HepG2 (cell line): ENCODE results near the gene ARHGEF40. TPM values are rescaled to one million over a fixed set of nuclear protein-coding genes. Genes with fewer than 3 reads are reported as not detected.

Experiments
- BHLHE40 ChIP-seq: IDR thresholded peaks from 2 replicates; pipeline ENCODE4 v1.6.1; 2011; ENCODE audit warnings: low read length, improper control_type of control experiment
- CCDC6 ChIP-seq: sonication (generic); formaldehyde crosslinking; IDR thresholded peaks from 2 replicates; pipeline ENCODE4 v1.8.1; 2022; ENCODE audit warnings: mild to moderate bottlenecking, missing genetic modification reagents, moderate library complexity
- CENPX ChIP-seq: sonication (generic); formaldehyde crosslinking; IDR thresholded peaks from 2 replicates; pipeline ENCODE4 v1.9.0; 2021; ENCODE audit warnings: mild to moderate bottlenecking, missing genetic modification reagents, moderate library complexity
- EEA1 ChIP-seq: sonication (generic); formaldehyde crosslinking; IDR thresholded peaks from 2 replicates; pipeline ENCODE4 v1.5.1; 2020; ENCODE audit warnings: mild to moderate bottlenecking, missing genetic modification reagents, borderline replicate concordance
- ELF3 ChIP-seq: IDR thresholded peaks from 2 replicates; pipeline ENCODE4 v1.6.1; 2016; ENCODE audit warnings: missing genetic modification reagents, missing compliant biosample characterization
- ETV6 ChIP-seq: sonication (generic); formaldehyde crosslinking; conservative IDR thresholded peaks from 2 replicates; pipeline ENCODE4 v1.4.0; 2020; ENCODE audit warnings: missing genetic modification reagents
- GATA4 ChIP-seq: sonication (generic); IDR thresholded peaks from 2 replicates; pipeline ENCODE4 v1.6.1; 2016; ENCODE audit warnings: antibody characterized with exemption, low read depth, borderline replicate concordance
- HMG20A ChIP-seq: IDR thresholded peaks from 2 replicates; pipeline ENCODE4 v1.6.1; 2016; ENCODE audit warnings: borderline replicate concordance
- KMT2A ChIP-seq: sonication (generic); formaldehyde crosslinking; IDR thresholded peaks from 2 replicates; pipeline ENCODE4 v1.4.0; 2020; ENCODE audit warnings: missing genetic modification reagents
- MIER2 ChIP-seq: IDR thresholded peaks from 2 replicates; pipeline ENCODE4 v1.6.1; 2016; ENCODE audit warnings: missing biosample characterization, missing genetic modification reagents
- NFE2L2 ChIP-seq: fragments of 150-350 bp; IDR thresholded peaks from 2 replicates; pipeline ENCODE4 v1.6.1; 2014; ENCODE audit warnings: low read length
- NFRKB ChIP-seq: fragments of 450-650 bp; IDR thresholded peaks from 2 replicates; pipeline ENCODE4 v1.6.1; 2017
- NR2C2 ChIP-seq: sonication (generic); formaldehyde crosslinking; IDR thresholded peaks from 2 replicates; pipeline ENCODE4 v1.4.0; 2020; ENCODE audit warnings: missing genetic modification reagents, mild to moderate bottlenecking, moderate library complexity, borderline replicate concordance
- PRPF4 ChIP-seq: fragments of 200-400 bp; formaldehyde crosslinking; IDR thresholded peaks from 2 replicates; pipeline ENCODE4 v1.6.1; 2016; ENCODE audit warnings: low read length, low read depth; ENCODE audit not compliant: poor library complexity, severe bottlenecking
- PTBP1 ChIP-seq: fragments of 200-400 bp; formaldehyde crosslinking; IDR thresholded peaks from 2 replicates; pipeline ENCODE4 v1.6.1; 2018; ENCODE audit warnings: low read length, low read depth; ENCODE audit not compliant: poor library complexity, severe bottlenecking
- RARA ChIP-seq: IDR thresholded peaks from 2 replicates; pipeline ENCODE4 v1.6.1; 2016; ENCODE audit warnings: missing genetic modification reagents, missing compliant biosample characterization
- YEATS4 ChIP-seq: sonication (generic); formaldehyde crosslinking; IDR thresholded peaks from 2 replicates; pipeline ENCODE4 v1.4.0; 2020; ENCODE audit warnings: missing genetic modification reagents, borderline replicate concordance
- ZNF337 ChIP-seq: sonication (generic); formaldehyde crosslinking; IDR thresholded peaks from 2 replicates; pipeline ENCODE4 v1.5.1; 2020; ENCODE audit warnings: missing genetic modification reagents, low read depth, mild to moderate bottlenecking, borderline replicate concordance
- ZNF350 ChIP-seq: sonication (generic); formaldehyde crosslinking; IDR thresholded peaks from 2 replicates; pipeline ENCODE4 v1.4.0; 2020; ENCODE audit warnings: mild to moderate bottlenecking, low read depth, missing genetic modification reagents, borderline replicate concordance
- ZNF713 ChIP-seq: sonication (generic); formaldehyde crosslinking; IDR thresholded peaks from 2 replicates; pipeline ENCODE4 v1.4.0; 2020; ENCODE audit warnings: mild to moderate bottlenecking, missing genetic modification reagents
- ZNF780A ChIP-seq: sonication (generic); formaldehyde crosslinking; IDR thresholded peaks from 2 replicates; pipeline ENCODE4 v1.8.0; 2022; ENCODE audit warnings: mild to moderate bottlenecking, missing genetic modification reagents, moderate library complexity
- ZNF790 ChIP-seq: sonication (generic); formaldehyde crosslinking; IDR thresholded peaks from 2 replicates; pipeline ENCODE4 v1.8.0; 2022; ENCODE audit warnings: missing genetic modification reagents, mild to moderate bottlenecking, borderline replicate concordance
- ZNF879 ChIP-seq: sonication (generic); formaldehyde crosslinking; IDR thresholded peaks from 2 replicates; pipeline ENCODE4 v1.8.1; 2023; ENCODE audit warnings: missing genetic modification reagents
- polyA plus RNA-seq, 8 experiments: library from polyadenylated mRNA; depleted of rRNA in 3 of 8; stranded (reverse) in 7 of 8; unstranded in 1 of 8; fragments of >200 nt; fragmentation: Illumina TruSeq in 4 of 8; extraction: Trizol in 4 of 8; gene quantifications; 2 replicates each; pipeline versions ENCODE4 v1.2.1 to v1.2.3, GENCODE V29; 2011 to 2016; ENCODE audit warnings: low read depth in 4 of 8, missing spikeins in 1 of 8, mixed read lengths in 1 of 8; ENCODE audit not compliant: insufficient read depth in 1 of 8
- total RNA-seq, 5 experiments: library from RNA; depleted of rRNA; stranded (reverse); fragments of >200 nt; fragmentation: Illumina TruSeq; extraction: Trizol; gene quantifications; 2 replicates each; pipeline ENCODE4 v1.2.3, GENCODE V29; 2016; ENCODE audit warnings: low read depth in 1 of 5
- TF ChIP-seq, protein P1 (sequence below), 2 experiments: sonication (generic) in 1 of 2; formaldehyde crosslinking in 1 of 2; IDR thresholded peaks; 2 replicates each; pipeline versions ENCODE4 v1.5.1 to v1.6.1; 2011 to 2020; ENCODE audit warnings: borderline replicate concordance in 1 of 2, low read depth in 1 of 2, low read length in 1 of 2, mild to moderate bottlenecking in 1 of 2, missing genetic modification reagents in 1 of 2, moderate library complexity in 1 of 2
- TF ChIP-seq, protein P2 (sequence below): IDR thresholded peaks from 2 replicates; pipeline ENCODE4 v1.6.1; 2016; ENCODE audit warnings: low read depth, borderline replicate concordance
- TF ChIP-seq, protein P3 (sequence below): sonication (generic); formaldehyde crosslinking; IDR thresholded peaks from 2 replicates; pipeline ENCODE4 v1.4.0; 2020; ENCODE audit warnings: missing genetic modification reagents, low read depth, mild to moderate bottlenecking, borderline replicate concordance
- TF ChIP-seq, protein P4 (sequence below): sonication (generic); formaldehyde crosslinking; IDR thresholded peaks from 2 replicates; pipeline ENCODE4 v1.4.0; 2020; ENCODE audit warnings: missing genetic modification reagents; ENCODE audit errors: not compliant biosample characterization

The ARHGEF40 gene
- total and polyA plus RNA-seq, 2 of the 13 experiments (the other 11 are each of a cell fraction or from before 2014, with no cell fraction given): 28.1 to 78.1 TPM

GRCh38 chr14:21092273-21093011, 22.3 kb downstream of the ARHGEF40 start (continued):
- TF ChIP-seq RARA (CRISPR knock-in tag): peak; percentile 52; the same call in 1 of the 2 replicates
- peak; percentile 49; the same call in 1 of the 2 replicates for TF ChIP-seq ZNF337 (CRISPR knock-in tag)
- no peak for TF ChIP-seq PRPF4
- peak; percentile 90 for TF ChIP-seq MIER2 (CRISPR knock-in tag)
- no peak for TF ChIP-seq PTBP1
- TF ChIP-seq GATA4: 0 out of 2 replicates have a peak, but pooled peaks have one; percentile 8
- peak; percentile 93 for TF ChIP-seq KMT2A (CRISPR knock-in tag)
- TF ChIP-seq YEATS4 (CRISPR knock-in tag): no peak
- TF ChIP-seq HMG20A (CRISPR knock-in tag): no peak; the same call in 1 of the 2 replicates
- TF ChIP-seq ELF3 (CRISPR knock-in tag): peak; percentile 85
- peak; percentile 86 for TF ChIP-seq ZNF350
- peak; percentile 58; the same call in 1 of the 2 replicates for TF ChIP-seq ZNF780A (CRISPR knock-in tag)
- TF ChIP-seq, protein P1, sequence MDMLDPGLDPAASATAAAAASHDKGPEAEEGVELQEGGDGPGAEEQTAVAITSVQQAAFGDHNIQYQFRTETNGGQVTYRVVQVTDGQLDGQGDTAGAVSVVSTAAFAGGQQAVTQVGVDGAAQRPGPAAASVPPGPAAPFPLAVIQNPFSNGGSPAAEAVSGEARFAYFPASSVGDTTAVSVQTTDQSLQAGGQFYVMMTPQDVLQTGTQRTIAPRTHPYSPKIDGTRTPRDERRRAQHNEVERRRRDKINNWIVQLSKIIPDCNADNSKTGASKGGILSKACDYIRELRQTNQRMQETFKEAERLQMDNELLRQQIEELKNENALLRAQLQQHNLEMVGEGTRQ (IDR thresholded peaks at IDR 0.05; ENCODE audit: low read depth, low read length): no peak
- TF ChIP-seq, protein P1 (CRISPR knock-in tag; IDR thresholded peaks at IDR 0.05; ENCODE audit: borderline replicate concordance): no peak
- no peak for TF ChIP-seq ZNF879 (CRISPR knock-in tag)
- TF ChIP-seq BHLHE40: peak; percentile 64
- no peak for TF ChIP-seq EEA1 (CRISPR knock-in tag)
- TF ChIP-seq, protein P2, sequence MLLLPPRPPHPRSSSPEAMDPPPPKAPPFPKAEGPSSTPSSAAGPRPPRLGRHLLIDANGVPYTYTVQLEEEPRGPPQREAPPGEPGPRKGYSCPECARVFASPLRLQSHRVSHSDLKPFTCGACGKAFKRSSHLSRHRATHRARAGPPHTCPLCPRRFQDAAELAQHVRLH (CRISPR knock-in tag): peak; percentile 94
- TF ChIP-seq ETV6 (CRISPR knock-in tag): no peak; the same call in none of the 2 replicates
- TF ChIP-seq CENPX: no peak
- no peak for TF ChIP-seq NFRKB
- TF ChIP-seq, protein P3, sequence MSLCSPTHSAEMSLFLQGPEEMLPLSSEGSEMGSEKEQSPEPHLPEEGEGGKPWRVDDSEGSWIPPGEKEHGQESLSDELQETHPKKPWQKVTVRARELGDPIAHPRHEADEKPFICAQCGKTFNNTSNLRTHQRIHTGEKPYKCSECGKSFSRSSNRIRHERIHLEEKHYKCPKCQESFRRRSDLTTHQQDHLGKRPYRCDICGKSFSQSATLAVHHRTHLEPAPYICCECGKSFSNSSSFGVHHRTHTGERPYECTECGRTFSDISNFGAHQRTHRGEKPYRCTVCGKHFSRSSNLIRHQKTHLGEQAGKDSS (CRISPR knock-in tag): peak; percentile 99
- peak; percentile 68 for TF ChIP-seq NR2C2 (CRISPR knock-in tag)
- peak; percentile 96; the same call in 1 of the 2 replicates for TF ChIP-seq ZNF713 (CRISPR knock-in tag)
- TF ChIP-seq CCDC6 (CRISPR knock-in tag): no peak; the same call in 1 of the 2 replicates
- no peak for TF ChIP-seq NFE2L2
- peak; percentile 69; the same call in 1 of the 2 replicates for TF ChIP-seq ZNF790 (CRISPR knock-in tag)
- TF ChIP-seq, protein P4, sequence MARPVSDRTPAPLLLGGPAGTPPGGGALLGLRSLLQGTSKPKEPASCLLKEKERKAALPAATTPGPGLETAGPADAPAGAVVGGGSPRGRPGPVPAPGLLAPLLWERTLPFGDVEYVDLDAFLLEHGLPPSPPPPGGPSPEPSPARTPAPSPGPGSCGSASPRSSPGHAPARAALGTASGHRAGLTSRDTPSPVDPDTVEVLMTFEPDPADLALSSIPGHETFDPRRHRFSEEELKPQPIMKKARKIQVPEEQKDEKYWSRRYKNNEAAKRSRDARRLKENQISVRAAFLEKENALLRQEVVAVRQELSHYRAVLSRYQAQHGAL (CRISPR knock-in tag): no peak
